VCaP (cell line): ENCODE data around the gene SOX30.

Experiments used
- H3K27ac ChIP-seq: fragments of 450-650 bp; 2 replicates; pipeline ENCODE4 v1.5.1; 2017
- CTCF ChIP-seq: fragments of 450-650 bp; conservative IDR thresholded peaks from 2 replicates; pipeline ENCODE4 v1.5.1; 2017; ENCODE audit warnings: mild to moderate bottlenecking, moderate library complexity

The SOX30 gene

GRCh38 chr5:157592594-157592993 lies 59.6 kb downstream of the SOX30 start:
- H3K27ac ChIP-seq: no peak overlapping the region
- TF ChIP-seq CTCF: no peak

- no peak for TF ChIP-seq CTCF
- no peak overlapping the region for H3K27ac ChIP-seq
Measured at GRCh38 chr5:157590478-157590877, 61.8 kb downstream of the SOX30 start.

GRCh38 chr5:157584628-157585027 lies 67.6 kb downstream of the SOX30 start:
- TF ChIP-seq CTCF: no peak
- no peak overlapping the region for H3K27ac ChIP-seq

GRCh38 chr5:157582731-157583620 lies 69.3 kb downstream of the SOX30 start:
- no peak overlapping the region for H3K27ac ChIP-seq
- no peak for TF ChIP-seq CTCF

GRCh38 chr5:157581901-157582300 lies 70.3 kb downstream of the SOX30 start:
- no peak overlapping the region for H3K27ac ChIP-seq
- TF ChIP-seq CTCF: no peak

- H3K27ac ChIP-seq: no peak overlapping the region
- TF ChIP-seq CTCF: no peak
Measured at GRCh38 chr5:157578079-157578780, 74.0 kb downstream of the SOX30 start.

GRCh38 chr5:157576678-157577077 lies 75.6 kb downstream of the SOX30 start:
- H3K27ac ChIP-seq: no peak overlapping the region
- TF ChIP-seq CTCF: no peak
